Spleen (tissue), 11 donors: ENCODE data around the gene OVOL3. TPM values are rescaled to one million over a fixed set of nuclear protein-coding genes. Genes with fewer than 3 reads are reported as not detected.

ENCODE experiments used
- DNase-seq: peaks from one replicate; pipeline ENCODE4 v3.0.0-alpha.2; 2020
- H3K27ac ChIP-seq, 8 donors: fragments of 200-600 bp; sonication (generic) in 7 of 8; 1 replicate in 4 of 8; 2 replicates in 4 of 8; pipeline versions ENCODE4 v1.5.0 to v1.8.0; 2016 to 2021; ENCODE audit warnings: inconsistent platforms in 4 of 8, mild to moderate bottlenecking in 4 of 8, moderate library complexity in 1 of 8
- H3K27me3 ChIP-seq, 7 donors: fragments of 200-600 bp; sonication (generic) in 6 of 7; replicated peaks in 1 of 7; 1 replicate in 4 of 7; 2 replicates in 3 of 7; pipeline versions ENCODE4 v1.5.0 to v1.8.0; 2016 to 2021; ENCODE audit warnings: inconsistent platforms in 3 of 7, mild to moderate bottlenecking in 1 of 7
- H3K36me3 ChIP-seq, 6 donors: fragments of 200-600 bp; sonication (generic) in 5 of 6; 1 replicate in 4 of 6; 2 replicates in 2 of 6; pipeline versions ENCODE4 v1.5.0 to v1.8.0; 2016 to 2021; ENCODE audit warnings: inconsistent platforms in 2 of 6
- H3K4me1 ChIP-seq, 6 donors: fragments of 200-600 bp; sonication (generic) in 5 of 6; 1 replicate in 3 of 6; 2 replicates in 3 of 6; pipeline versions ENCODE4 v1.5.0 to v1.8.0; 2016 to 2021; ENCODE audit warnings: inconsistent platforms in 3 of 6
- H3K4me3 ChIP-seq, 8 donors: fragments of 200-600 bp; sonication (generic) in 7 of 8; 1 replicate in 4 of 8; 2 replicates in 4 of 8; pipeline versions ENCODE4 v1.5.0 to v1.8.0; 2016 to 2021; ENCODE audit warnings: inconsistent platforms in 4 of 8, mild to moderate bottlenecking in 4 of 8, moderate library complexity in 2 of 8
- H3K9me3 ChIP-seq, 8 donors: fragments of 200-600 bp; sonication (generic) in 7 of 8; 1 replicate in 4 of 8; 2 replicates in 4 of 8; pipeline versions ENCODE4 v1.5.0 to v1.8.0; 2016 to 2021; ENCODE audit warnings: inconsistent platforms in 4 of 8
- POLR2A ChIP-seq, 3 donors: fragments of 450-650 bp; IDR thresholded peaks; one replicate each; pipeline ENCODE4 v1.5.1; 2017; ENCODE audit warnings: antibody characterized with exemption in 3 of 3, mild to moderate bottlenecking in 1 of 3
- POLR2AphosphoS5 ChIP-seq, 3 donors: sonication (generic); formaldehyde crosslinking; IDR thresholded peaks; one replicate each; pipeline ENCODE4 v1.5.1; 2017; ENCODE audit warnings: antibody characterized with exemption in 3 of 3
- WGBS, 5 donors: extraction: QIAGEN DNeasy Blood & Tissue Kit in 3 of 5; methylation state at CpG; one replicate each; pipeline versions ENCODE4 v1.1.5 to v1.1.7; 2013 to 2018; 5-methylcytosine and 5-hydroxymethylcytosine counted together
- intact Hi-C: fragments of 100-400 bp; cut with DNase I; formaldehyde crosslinking; loops from one replicate; pipeline ENCODE4 v1.15.0; 2023; ENCODE audit warnings: low total_unique reads
- polyA plus RNA-seq, 3 donors: library from polyadenylated mRNA; stranded (reverse); fragments of 200-250 nt; gene quantifications; one replicate each; pipeline ENCODE4 v1.2.1, GENCODE V29; 2013
- total RNA-seq, 7 donors: library from RNA; depleted of rRNA in 3 of 7; stranded (reverse); fragments of >200 nt in 3 of 7; fragmentation: NEBNext Ultra II Directional in 4 of 7; extraction: Animal tissue kit (Norgen Biotek cat#: 25700) in 4 of 7; gene quantifications; one replicate each; pipeline versions ENCODE4 v1.1.0 to v1.2.1, GENCODE V29; 2016 to 2021
- TF ChIP-seq, protein P1 (sequence below), 11 experiments: fragments of 200-600 bp in 7 of 11; fragments of 450-650 bp in 4 of 11; sonication (generic) in 4 of 11; IDR thresholded peaks in 8 of 11; conservative IDR thresholded peaks in 3 of 11; 1 replicate in 7 of 11; 2 replicates in 4 of 11; pipeline versions ENCODE4 v1.4.0 to v1.8.0; 2016 to 2021; ENCODE audit warnings: antibody characterized with exemption in 11 of 11, inconsistent platforms in 4 of 11, mild to moderate bottlenecking in 1 of 11
- donor health status: healthy with polysubstance abuse.
- donor health status: DM: no; HTN: no; CAD: no; lungs with moderate emphysema.
- donor health status: DM: no; HTN: no; CAD: no.
- donor health status: Bipolar disorder and iron deficiency.
- donor health status: healthy.
- donor health status: DM: no; HTN: no; CAD: no.
- donor health status: DM: yes; HTN: yes; CAD: no.

OVOL3 gene
- total and polyA plus RNA-seq, 10 donors, result 0.11 to 0.22 (median 0.19) TPM; not detected in 7

- H3K36me3 ChIP-seq, result peaks cover 0 to 80% (median 6%) of the 10 kb centered on the region in 6 donors
- no peaks in the 10 kb centered on the region for H3K9me3 ChIP-seq
- 89 to 96% (median 96%) methylated on average over 6 of the region's 6 CpGs for WGBS, 5 donors
- H3K4me3 ChIP-seq, result no peak overlapping the region
- H3K27me3 ChIP-seq, result no peaks in the 10 kb centered on the region
- no peak overlapping the region for H3K27ac ChIP-seq
- peaks cover 0 to 3% (median under 1%) of the 10 kb centered on the region in 6 donors for H3K4me1 ChIP-seq
- TF ChIP-seq POLR2AphosphoS5 (IDR thresholded peaks at IDR 0.05) (peak in 1 of 3 donors; percentile 21), POLR2A (IDR thresholded peaks at IDR 0.05) (no peak)
- TF ChIP-seq, protein P1, sequence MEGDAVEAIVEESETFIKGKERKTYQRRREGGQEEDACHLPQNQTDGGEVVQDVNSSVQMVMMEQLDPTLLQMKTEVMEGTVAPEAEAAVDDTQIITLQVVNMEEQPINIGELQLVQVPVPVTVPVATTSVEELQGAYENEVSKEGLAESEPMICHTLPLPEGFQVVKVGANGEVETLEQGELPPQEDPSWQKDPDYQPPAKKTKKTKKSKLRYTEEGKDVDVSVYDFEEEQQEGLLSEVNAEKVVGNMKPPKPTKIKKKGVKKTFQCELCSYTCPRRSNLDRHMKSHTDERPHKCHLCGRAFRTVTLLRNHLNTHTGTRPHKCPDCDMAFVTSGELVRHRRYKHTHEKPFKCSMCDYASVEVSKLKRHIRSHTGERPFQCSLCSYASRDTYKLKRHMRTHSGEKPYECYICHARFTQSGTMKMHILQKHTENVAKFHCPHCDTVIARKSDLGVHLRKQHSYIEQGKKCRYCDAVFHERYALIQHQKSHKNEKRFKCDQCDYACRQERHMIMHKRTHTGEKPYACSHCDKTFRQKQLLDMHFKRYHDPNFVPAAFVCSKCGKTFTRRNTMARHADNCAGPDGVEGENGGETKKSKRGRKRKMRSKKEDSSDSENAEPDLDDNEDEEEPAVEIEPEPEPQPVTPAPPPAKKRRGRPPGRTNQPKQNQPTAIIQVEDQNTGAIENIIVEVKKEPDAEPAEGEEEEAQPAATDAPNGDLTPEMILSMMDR (IDR thresholded peaks at IDR 0.05 in 8 of 11, conservative IDR thresholded peaks at IDR 0.05 in 3 of 11), result no peak
- intact Hi-C loops, result no loop called here
- DNase-seq, result no peak
These were observed 4.5 kb upstream of the OVOL3 start for GRCh38 chr19:36106441-36106840.

GRCh38 chr19:36106991-36107390, 4.0 kb upstream of the OVOL3 start:
- WGBS, 5 donors, result 83 to 95% (median 85%) methylated on average over 4 to 5 of the region's 5 CpGs
- no peak for DNase-seq
- Histone ChIP-seq H3K27ac (no peak overlapping the region), H3K4me1 (no peaks in the 10 kb centered on the region), H3K27me3 (no peaks in the 10 kb centered on the region), H3K4me3 (no peak overlapping the region), H3K9me3 (no peaks in the 10 kb centered on the region), H3K36me3 (peaks cover 0 to 80% (median 8%) of the 10 kb centered on the region in 6 donors)
- intact Hi-C loops, result no loop called here
- TF ChIP-seq, protein P1 (IDR thresholded peaks at IDR 0.05 in 8 of 11, conservative IDR thresholded peaks at IDR 0.05 in 3 of 11), result no peak
- TF ChIP-seq POLR2AphosphoS5 (IDR thresholded peaks at IDR 0.05) (no peak), POLR2A (IDR thresholded peaks at IDR 0.05) (no peak)

- TF ChIP-seq, protein P1 (IDR thresholded peaks at IDR 0.05 in 8 of 11, conservative IDR thresholded peaks at IDR 0.05 in 3 of 11), result no peak
- TF ChIP-seq POLR2AphosphoS5 (IDR thresholded peaks at IDR 0.05) (no peak), POLR2A (IDR thresholded peaks at IDR 0.05) (no peak)
- no peak for DNase-seq
- Histone ChIP-seq H3K9me3 (no peaks in the 10 kb centered on the region), H3K27ac (no peak overlapping the region), H3K36me3 (peaks cover 0 to 80% (median 23%) of the 10 kb centered on the region in 6 donors), H3K4me1 (peaks cover 3 to 13% (median 7%) of the 10 kb centered on the region in 6 donors), H3K4me3 (no peak overlapping the region), H3K27me3 (no peaks in the 10 kb centered on the region)
- WGBS, 5 donors, result 85 to 100% (median 93%) methylated on average over 3 of the region's 3 CpGs
- intact Hi-C loops, result no loop called here
These were observed 2.3 kb upstream of the OVOL3 start for GRCh38 chr19:36108684-36109083.

DNA sequence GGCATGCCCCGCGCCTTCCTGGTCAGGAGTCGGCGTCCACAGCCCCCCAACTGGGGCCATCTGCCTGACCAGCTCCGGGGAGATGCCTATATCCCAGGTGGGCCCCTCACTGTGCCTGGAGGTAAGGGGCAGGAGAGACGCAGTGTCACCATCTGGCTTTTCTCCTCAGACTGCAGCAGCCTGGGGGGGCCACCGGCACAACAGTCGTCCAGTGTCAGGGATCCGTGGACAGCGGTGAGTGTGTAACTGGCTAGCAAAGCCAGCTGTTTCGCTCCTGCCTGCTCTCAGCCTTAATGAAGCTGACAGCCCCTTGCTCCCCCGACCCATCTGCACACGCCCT, 227 bp downstream of the OVOL3 start:
- intact Hi-C loops, result loop anchor here (10.0 kb wide), 1 partner anchor 56 kb away; the partner anchor contains the start of genes THAP8 and WDR62
- H3K27ac ChIP-seq, result no peak overlapping the region
- no peaks in the 10 kb centered on the region for H3K27me3 ChIP-seq
- no peak for DNase-seq
- H3K4me1 ChIP-seq, result peaks cover 11 to 30% (median 19%) of the 10 kb centered on the region in 6 donors
- H3K36me3 ChIP-seq, result peaks cover 0 to 56% (median 23%) of the 10 kb centered on the region in 6 donors
- H3K4me3 ChIP-seq, result no peak overlapping the region
- 88 to 93% (median 90%) methylated on average over 7 to 13 of the region's 13 CpGs for WGBS, 5 donors
- TF ChIP-seq, protein P1 (IDR thresholded peaks at IDR 0.05 in 8 of 11, conservative IDR thresholded peaks at IDR 0.05 in 3 of 11), result no peak
- TF ChIP-seq POLR2AphosphoS5 (IDR thresholded peaks at IDR 0.05) (peak in 1 of 3 donors; percentile 32), POLR2A (IDR thresholded peaks at IDR 0.05) (no peak)
- H3K9me3 ChIP-seq, result no peaks in the 10 kb centered on the region
